GM19324 (cell line): ENCODE data around the gene IGFLR1.
"Not testable (repeated sequence)": the region's sequence is repeated elsewhere in the genome, so short reads cannot be mapped to it uniquely, and the experiment has no call there.

Experiments used
- ATAC-seq: cut with Tn5 transposase; IDR thresholded peaks from one replicate; pipeline ENCODE4 v1.9.1; 2021; ENCODE audit warnings: mild to moderate bottlenecking, moderate library complexity; ENCODE audit not compliant: unreplicated experiment, low FRiP score

Gene IGFLR1

GRCh38 chr19:35727053-35727955 lies 14.9 kb downstream of the IGFLR1 start:
- ATAC-seq: no peak

GRCh38 chr19:35725216-35725861 lies 16.9 kb downstream of the IGFLR1 start:
- ATAC-seq: no peak

GRCh38 chr19:35724560-35724959 lies 17.7 kb downstream of the IGFLR1 start:
- no peak for ATAC-seq

- ATAC-seq: not testable (repeated sequence)
Measured at GRCh38 chr19:35724132-35724531, 18.1 kb downstream of the IGFLR1 start.

- ATAC-seq: no peak
Measured at GRCh38 chr19:35723671-35724070, 18.6 kb downstream of the IGFLR1 start.

GRCh38 chr19:35722897-35723296 lies 19.4 kb downstream of the IGFLR1 start:
- ATAC-seq: no peak

GRCh38 chr19:35722461-35722860 lies 19.8 kb downstream of the IGFLR1 start:
- no peak for ATAC-seq

GRCh38 chr19:35721374-35721773 lies 20.9 kb downstream of the IGFLR1 start:
- no peak for ATAC-seq

GRCh38 chr19:35720648-35721047 lies 21.6 kb downstream of the IGFLR1 start:
- ATAC-seq: no peak

GRCh38 chr19:35720163-35720524 lies 22.1 kb downstream of the IGFLR1 start:
- no peak for ATAC-seq

- ATAC-seq: no peak
Measured at GRCh38 chr19:35719402-35720162, 22.7 kb downstream of the IGFLR1 start.

GRCh38 chr19:35718345-35719041 lies 23.8 kb downstream of the IGFLR1 start:
- ATAC-seq: peak; percentile 2

- ATAC-seq: no peak
Measured at GRCh38 chr19:35717665-35718344, 24.4 kb downstream of the IGFLR1 start, which contains the start of gene KMT2B. TSS of gene KMT2B (plus strand) at chr19:35718003. CDS start at chr19:35718019, 16 bp downstream.

GRCh38 chr19:35716801-35717664 lies 25.2 kb downstream of the IGFLR1 start:
- peak; percentile 77 for ATAC-seq

- no peak for ATAC-seq
Measured at GRCh38 chr19:35715981-35716800, 26.1 kb downstream of the IGFLR1 start.

- ATAC-seq: no peak
Measured at GRCh38 chr19:35715355-35715809, 26.9 kb downstream of the IGFLR1 start.

- ATAC-seq: no peak
Measured at GRCh38 chr19:35714601-35715354, 27.5 kb downstream of the IGFLR1 start.
